LHCN-M2 (cell line): Measurements from ENCODE around the gene CYBB. TPM values are rescaled to one million over a fixed set of nuclear protein-coding genes. Genes with fewer than 3 reads are reported as not detected.

Source experiments
- DNase-seq: peaks from one replicate; pipeline ENCODE4 v3.0.0-alpha.2; 2012; ENCODE audit warnings: low read depth
- total RNA-seq: library from RNA; depleted of rRNA; stranded (reverse); fragments of >200 nt; gene quantifications from 2 replicates; pipeline ENCODE4 v1.2.3, GENCODE V29; 2014; rRNA removed

Gene CYBB
- total RNA-seq, 1 experiment from 2014 or later, result under 0.01 TPM

- DNase-seq, result no peak
These were observed 61.1 kb downstream of the CYBB start for GRCh38 chrX:37840931-37841330.

DNA sequence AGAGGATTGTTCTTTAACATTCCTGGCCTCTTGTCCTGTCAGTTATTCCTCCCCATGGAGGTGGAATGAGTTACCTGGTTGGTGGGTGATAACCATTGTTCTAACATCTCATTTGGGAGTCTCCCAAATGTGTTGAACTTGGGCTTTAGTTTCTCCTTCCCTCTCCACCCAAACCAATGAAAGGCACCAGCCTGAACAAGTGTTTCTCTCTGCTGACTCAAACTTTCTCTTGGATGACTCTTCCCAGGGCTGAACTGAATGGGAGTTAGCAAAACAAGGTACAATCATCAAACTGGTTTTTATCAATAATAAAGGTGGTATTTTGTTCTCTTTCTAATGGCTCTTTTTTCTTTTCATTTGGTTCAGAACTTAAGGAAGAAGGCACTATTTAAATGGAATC is 64.8 kb downstream of the CYBB start:
- DNase-seq, result no peak

DNA sequence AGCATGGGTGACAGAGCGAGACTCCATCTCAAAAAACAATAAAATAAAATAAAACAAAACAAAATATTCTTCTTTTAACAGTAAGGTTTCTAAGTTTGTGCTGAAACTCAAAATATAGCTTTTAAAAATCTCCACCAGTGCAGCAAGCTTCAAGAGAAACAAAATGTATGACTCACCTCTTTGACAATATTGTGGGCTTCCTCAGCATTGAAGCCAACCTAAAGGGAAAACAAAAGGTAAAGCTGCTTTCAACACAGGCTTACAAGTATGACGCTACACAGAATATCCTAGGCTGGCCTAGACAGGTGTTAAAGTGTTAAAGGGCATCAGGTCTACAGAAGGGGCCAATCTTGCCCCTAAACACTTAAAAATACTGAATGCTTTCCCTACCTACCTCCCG is 66.3 kb downstream of the CYBB start:
- DNase-seq, result no peak

DNA sequence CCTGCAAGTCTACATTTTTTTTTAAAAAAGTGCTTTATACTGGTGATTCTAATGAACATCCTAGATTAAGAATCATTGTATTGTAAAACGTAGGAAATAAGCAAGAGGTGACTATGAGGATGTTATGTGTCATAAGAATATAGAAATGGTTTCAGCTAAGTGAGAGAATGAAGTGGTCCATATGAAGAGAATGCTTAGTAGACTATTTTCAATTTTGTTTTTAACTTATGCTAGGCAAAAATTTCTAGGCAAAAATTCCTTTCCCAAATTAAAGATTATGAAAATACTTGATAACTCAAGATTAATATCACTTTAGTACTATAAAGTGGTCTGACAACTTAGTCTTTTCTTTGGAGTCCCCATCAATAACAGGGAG is 66.7 kb downstream of the CYBB start:
- no peak for DNase-seq

DNA sequence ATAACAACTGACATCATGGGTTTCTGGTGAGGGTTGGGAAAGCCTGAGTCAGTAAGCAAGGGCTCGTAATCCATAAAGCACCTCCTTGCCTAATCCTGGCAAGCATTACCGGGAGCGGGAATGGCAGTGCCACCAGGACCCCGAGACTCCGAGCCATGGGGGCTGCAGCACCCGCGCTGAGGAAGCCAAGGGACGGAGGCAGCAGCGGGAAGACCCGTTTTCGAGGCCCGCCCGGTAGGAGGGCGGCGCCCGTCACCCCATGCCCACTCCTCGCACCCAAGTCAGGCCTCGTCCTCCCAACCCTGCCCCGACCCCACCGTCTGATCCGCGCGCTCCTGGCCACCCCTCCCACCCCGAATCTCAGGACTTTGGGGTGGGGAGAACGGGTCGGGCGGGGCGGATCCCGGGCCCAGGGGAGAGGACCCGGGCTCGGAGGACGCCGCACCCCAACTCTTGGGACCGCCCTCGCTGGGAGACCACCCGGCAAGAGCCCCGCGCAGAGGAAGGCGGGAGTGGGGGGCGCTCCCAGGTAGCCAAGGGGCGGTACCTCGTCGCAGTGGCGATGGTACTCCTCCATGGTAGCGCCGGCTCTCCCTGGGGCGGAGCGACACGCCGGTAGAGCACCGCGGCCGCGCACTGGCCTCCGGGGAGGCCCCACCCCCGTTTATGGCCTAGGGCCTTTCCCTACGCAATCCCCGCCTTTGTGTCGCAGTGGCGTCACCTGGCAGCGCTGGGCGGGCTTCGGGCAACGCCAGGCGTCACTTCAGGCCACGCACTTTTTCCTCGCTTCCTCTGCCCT is 67.3 kb downstream of the CYBB start, which contains the start of gene DYNLT3:
TSS of gene DYNLT3 (minus strand) at position 638 of the 799 bp plus-strand sequence. CDS start at position 577, 61 bp downstream.
- peak; percentile 74 for DNase-seq

GRCh38 chrX:37847733-37848197 is 67.9 kb downstream of the CYBB start:
- DNase-seq, result no peak

GRCh38 chrX:37854148-37854547 is 74.3 kb downstream of the CYBB start:
- no peak for DNase-seq

DNA sequence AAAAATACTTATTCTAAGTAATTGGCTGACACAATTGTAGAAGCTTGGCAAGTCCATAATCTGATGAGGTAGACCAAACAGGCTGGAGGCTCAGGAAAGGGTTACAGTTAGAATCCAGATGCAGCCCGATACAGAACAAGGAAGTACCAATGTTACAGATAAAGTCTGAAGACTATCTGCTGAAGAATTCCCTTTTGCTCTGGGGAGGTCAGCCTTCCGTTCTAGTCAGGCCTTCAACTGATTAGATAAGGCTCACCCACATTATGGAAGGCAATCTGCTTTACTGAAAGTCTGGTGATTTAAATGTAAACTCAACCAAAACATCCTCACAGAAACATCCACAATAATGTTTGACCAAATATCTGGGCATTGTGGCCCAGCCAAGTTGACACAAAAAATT is 74.9 kb downstream of the CYBB start:
- DNase-seq, result no peak

GRCh38 chrX:37860721-37861120 is 80.9 kb downstream of the CYBB start:
- DNase-seq, result no peak

DNA sequence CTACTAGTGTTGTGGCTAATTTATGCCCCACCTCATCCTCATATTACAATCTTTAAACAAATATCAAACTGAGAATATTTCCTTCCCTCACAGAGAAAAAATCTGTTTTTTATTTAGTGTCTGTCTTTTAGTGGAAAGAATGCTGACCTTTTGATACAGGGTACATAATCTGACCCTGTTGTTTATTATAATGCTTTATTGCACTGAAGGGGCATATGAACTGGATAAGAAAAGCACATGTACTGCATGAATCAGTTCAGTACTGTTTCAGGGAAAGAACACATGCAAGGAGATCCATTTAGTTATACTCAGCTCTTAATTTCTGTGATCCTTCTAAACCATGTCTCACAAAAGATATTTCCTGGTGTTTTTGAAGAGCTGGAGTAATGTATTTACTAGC is 83.0 kb downstream of the CYBB start:
- DNase-seq, result no peak

Other genes starting within 250 kb of the CYBB start
- gene LANCL3, start 208.4 kb upstream of the CYBB start, total RNA-seq, result 1.5 and 1.7 TPM in 2 replicates
- 0.11 and 0.13 TPM in 2 replicates for gene XK, start 94.3 kb upstream of the CYBB start, total RNA-seq
- 50.9 and 54.8 TPM in 2 replicates for gene DYNLT3, start 67.5 kb downstream of the CYBB start, total RNA-seq
- 0.32 and 0.46 TPM in 2 replicates for gene SYTL5, start 226.5 kb downstream of the CYBB start, total RNA-seq